Gastrocnemius medialis (tissue), 4 donors: ENCODE measurements around the gene VIT. TPM values are rescaled to one million over a fixed set of nuclear protein-coding genes. Genes with fewer than 3 reads are reported as not detected.
A peak's percentile ranks its signal among the peaks of the same experiment; 100 is the strongest.

Source experiments
- ATAC-seq, 2 donors: fragments of 150-250 bp; one replicate each; pipeline ENCODE4 v1.9.1; 2016
- DNase-seq, 2 donors: peaks; one replicate each; pipeline ENCODE4 v3.0.0-alpha.2; 2019
- H3K27ac ChIP-seq, 4 donors: fragments of 200-600 bp; sonication (generic); 1 replicate in 1 of 4; 2 replicates in 3 of 4; pipeline ENCODE4 v1.5.1; 2016 to 2018; ENCODE audit warnings: mild to moderate bottlenecking in 2 of 4, moderate library complexity in 1 of 4
- H3K27me3 ChIP-seq, 3 donors: fragments of 200-600 bp; sonication (generic) in 2 of 3; 1 replicate in 1 of 3; 2 replicates in 2 of 3; pipeline versions ENCODE4 v1.5.1 to v1.6.0; 2016 to 2019; ENCODE audit warnings: mild to moderate bottlenecking in 1 of 3, moderate library complexity in 1 of 3
- H3K36me3 ChIP-seq, 2 donors: fragments of 200-600 bp; sonication (generic) in 1 of 2; one replicate each; pipeline ENCODE4 v1.5.1; 2017 to 2018
- H3K4me1 ChIP-seq, 2 donors: fragments of 200-600 bp; sonication (generic) in 1 of 2; one replicate each; pipeline ENCODE4 v1.5.1; 2016 to 2017; ENCODE audit warnings: mild to moderate bottlenecking in 2 of 2
- H3K4me3 ChIP-seq, 4 donors: fragments of 200-600 bp; sonication (generic) in 3 of 4; 1 replicate in 1 of 4; 2 replicates in 3 of 4; pipeline ENCODE4 v1.5.1; 2016 to 2019; ENCODE audit warnings: mild to moderate bottlenecking in 2 of 4
- H3K9me3 ChIP-seq, 3 donors: fragments of 200-600 bp; sonication (generic) in 2 of 3; 1 replicate in 1 of 3; 2 replicates in 2 of 3; pipeline ENCODE4 v1.5.1; 2016 to 2019
- CTCF ChIP-seq, 5 experiments: fragments of 450-650 bp in 3 of 5; fragments of 200-600 bp in 2 of 5; sonication (generic) in 2 of 5; IDR thresholded peaks in 4 of 5; conservative IDR thresholded peaks in 1 of 5; 1 replicate in 4 of 5; 2 replicates in 1 of 5; pipeline ENCODE4 v1.5.1; 2016 to 2019; ENCODE audit warnings: antibody characterized with exemption in 5 of 5, mild to moderate bottlenecking in 3 of 5, moderate library complexity in 3 of 5
- POLR2A ChIP-seq, 2 donors: fragments of 450-650 bp; IDR thresholded peaks; one replicate each; pipeline ENCODE4 v1.6.1; 2017; ENCODE audit warnings: antibody characterized with exemption in 2 of 2, mild to moderate bottlenecking in 2 of 2, moderate library complexity in 2 of 2
- in situ Hi-C, 4 donors: fragments of 200-750 bp; cut with MboI; loops; one replicate each; pipeline versions ENCODE4 v1.15.0 to v1.8.0; 2017; ENCODE audit warnings: low sequenced_read_pairs in 4 of 4
- intact Hi-C: fragments of 100-400 bp; cut with DNase I; formaldehyde crosslinking; loops from one replicate; pipeline ENCODE4 v1.15.1; 2023; ENCODE audit warnings: low total_unique reads
- total RNA-seq, 4 donors: library from RNA; depleted of rRNA; stranded (reverse); fragments of >200 nt; gene quantifications; one replicate each; pipeline versions ENCODE4 v1.1.0 to v1.2.3, GENCODE V29; 2016

VIT gene
- total RNA-seq, 4 donors from 2014 or later, result 14.4 to 27.3 (median 17.6) TPM

GRCh38 chr2:36671731-36672130 lies 24.8 kb upstream of the VIT start:
- Histone ChIP-seq H3K4me3 (no peak overlapping the region), H3K36me3 (no peaks in the 10 kb centered on the region), H3K4me1 (no peaks in the 10 kb centered on the region), H3K27me3 (no peaks in the 10 kb centered on the region), H3K27ac (no peak overlapping the region), H3K9me3 (no peaks in the 10 kb centered on the region)
- TF ChIP-seq POLR2A (IDR thresholded peaks at IDR 0.05), result no peak
- TF ChIP-seq CTCF (IDR thresholded peaks at IDR 0.05 in 4 of 5, conservative IDR thresholded peaks at IDR 0.05 in 1 of 5), result no peak
- ATAC-seq (no peak), DNase-seq (no peak)
- intact Hi-C loops, result no loop called here
- in situ Hi-C loops, result loop anchor here in 2 of 4 donors (25.0 kb wide), 1 partner anchor 134 kb away; no protein-coding TSS in a partner anchor

DNA sequence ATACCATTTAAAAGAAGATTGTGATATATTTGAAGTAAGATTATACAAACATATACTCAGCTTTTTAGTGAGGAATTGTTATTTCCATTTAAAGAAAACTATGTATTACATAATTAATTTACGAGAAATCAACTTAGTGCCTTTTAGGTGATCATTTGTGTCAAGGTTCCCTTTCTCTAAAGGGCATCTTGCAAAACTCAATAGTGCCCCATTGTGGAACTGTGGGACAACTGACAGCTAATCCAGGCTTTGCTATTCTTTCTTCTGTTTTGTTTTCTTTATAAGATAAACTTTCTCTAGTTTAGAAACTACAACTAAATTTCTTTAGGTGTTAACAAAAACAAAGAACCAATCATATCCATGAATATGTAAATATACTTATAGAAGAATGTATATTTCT lies 24.3 kb upstream of the VIT start:
- intact Hi-C loops, result no loop called here
- ATAC-seq, result peak in 1 of 2 donors; percentile 55
- no peak overlapping the region for H3K4me3 ChIP-seq

GRCh38 chr2:36675579-36676282 lies 20.8 kb upstream of the VIT start:
- no peak for TF ChIP-seq POLR2A (IDR thresholded peaks at IDR 0.05)
- intact Hi-C loops, result no loop called here
- Histone ChIP-seq H3K4me1 (no peaks in the 10 kb centered on the region), H3K36me3 (no peaks in the 10 kb centered on the region), H3K4me3 (no peak overlapping the region), H3K27ac (no peak overlapping the region), H3K9me3 (no peaks in the 10 kb centered on the region), H3K27me3 (no peaks in the 10 kb centered on the region)
- DNase-seq (no peak), ATAC-seq (no peak)
- in situ Hi-C loops, result no loop called here

More for the DNA sequence above, 24.3 kb upstream of the VIT start:
- no peaks in the 10 kb centered on the region for H3K27me3 ChIP-seq
- H3K4me1 ChIP-seq, result no peaks in the 10 kb centered on the region
- no peaks in the 10 kb centered on the region for H3K9me3 ChIP-seq
- H3K27ac ChIP-seq, result no peak overlapping the region
- no peaks in the 10 kb centered on the region for H3K36me3 ChIP-seq
- no peak for DNase-seq
- TF ChIP-seq POLR2A (IDR thresholded peaks at IDR 0.05) (no peak), CTCF (IDR thresholded peaks at IDR 0.05 in 4 of 5, conservative IDR thresholded peaks at IDR 0.05 in 1 of 5) (peak in 3 of 5 experiments; percentile 14 to 55 (median 34))
- in situ Hi-C loops, result loop anchor here in 2 of 4 donors (25.0 kb wide), 1 partner anchor 135 kb away; no protein-coding TSS in a partner anchor

DNA sequence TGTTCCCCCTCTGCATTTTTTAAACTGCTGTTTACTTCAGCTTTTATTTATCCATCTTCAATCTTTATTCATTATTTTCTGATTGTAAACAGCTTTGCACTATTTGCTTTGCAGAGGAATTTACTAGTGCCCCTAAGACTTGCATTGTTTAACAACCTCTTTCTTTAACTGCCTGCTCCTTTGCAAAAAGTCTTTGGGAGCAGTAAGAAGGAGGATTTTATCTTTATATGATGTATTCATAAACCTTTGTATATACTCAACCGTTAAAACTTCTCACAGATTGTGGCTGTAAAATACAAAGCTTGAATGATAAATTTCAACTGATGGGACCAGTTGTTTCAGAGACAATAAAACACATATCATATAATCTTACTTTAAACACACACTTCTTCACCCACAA lies 20.1 kb upstream of the VIT start:
- H3K27ac ChIP-seq, result no peak overlapping the region
- no peak overlapping the region for H3K4me3 ChIP-seq
- ATAC-seq, result no peak
- H3K36me3 ChIP-seq, result no peaks in the 10 kb centered on the region
- TF ChIP-seq POLR2A (IDR thresholded peaks at IDR 0.05) (no peak), CTCF (IDR thresholded peaks at IDR 0.05 in 4 of 5, conservative IDR thresholded peaks at IDR 0.05 in 1 of 5) (no peak)
- no peaks in the 10 kb centered on the region for H3K4me1 ChIP-seq
- no peaks in the 10 kb centered on the region for H3K27me3 ChIP-seq
- in situ Hi-C loops (no loop called here), intact Hi-C loops (no loop called here)
- no peaks in the 10 kb centered on the region for H3K9me3 ChIP-seq
- DNase-seq, result no peak

DNA sequence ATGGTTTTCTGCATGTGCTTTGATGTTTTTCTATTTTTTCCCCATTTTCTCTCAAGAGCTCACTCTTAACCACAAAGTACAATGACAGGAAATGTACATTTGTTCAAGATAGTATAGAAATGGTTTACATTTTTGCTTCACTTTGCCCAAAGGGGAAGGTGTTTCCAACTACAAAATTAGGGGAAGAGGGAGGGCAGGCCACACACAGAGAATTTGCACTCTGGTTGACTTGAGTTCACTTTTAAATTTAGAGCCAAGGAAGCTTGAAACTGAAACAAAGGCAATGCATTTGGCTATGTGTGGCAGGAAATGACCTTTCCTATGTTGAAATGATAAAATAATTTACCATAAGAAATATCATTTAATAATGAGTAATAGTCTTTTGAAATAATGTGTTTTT lies 19.1 kb upstream of the VIT start:
- intact Hi-C loops (no loop called here), in situ Hi-C loops (no loop called here)
- no peak for ATAC-seq
- Histone ChIP-seq H3K4me3 (no peak overlapping the region), H3K27me3 (no peaks in the 10 kb centered on the region), H3K27ac (no peak overlapping the region), H3K9me3 (no peaks in the 10 kb centered on the region), H3K36me3 (no peaks in the 10 kb centered on the region), H3K4me1 (no peaks in the 10 kb centered on the region)
- DNase-seq, result no peak
- no peak for TF ChIP-seq CTCF (IDR thresholded peaks at IDR 0.05 in 4 of 5, conservative IDR thresholded peaks at IDR 0.05 in 1 of 5)
- no peak for TF ChIP-seq POLR2A (IDR thresholded peaks at IDR 0.05)
